Measurements from ENCODE around the gene LDLRAD2.

The LDLRAD2 gene

DNA sequence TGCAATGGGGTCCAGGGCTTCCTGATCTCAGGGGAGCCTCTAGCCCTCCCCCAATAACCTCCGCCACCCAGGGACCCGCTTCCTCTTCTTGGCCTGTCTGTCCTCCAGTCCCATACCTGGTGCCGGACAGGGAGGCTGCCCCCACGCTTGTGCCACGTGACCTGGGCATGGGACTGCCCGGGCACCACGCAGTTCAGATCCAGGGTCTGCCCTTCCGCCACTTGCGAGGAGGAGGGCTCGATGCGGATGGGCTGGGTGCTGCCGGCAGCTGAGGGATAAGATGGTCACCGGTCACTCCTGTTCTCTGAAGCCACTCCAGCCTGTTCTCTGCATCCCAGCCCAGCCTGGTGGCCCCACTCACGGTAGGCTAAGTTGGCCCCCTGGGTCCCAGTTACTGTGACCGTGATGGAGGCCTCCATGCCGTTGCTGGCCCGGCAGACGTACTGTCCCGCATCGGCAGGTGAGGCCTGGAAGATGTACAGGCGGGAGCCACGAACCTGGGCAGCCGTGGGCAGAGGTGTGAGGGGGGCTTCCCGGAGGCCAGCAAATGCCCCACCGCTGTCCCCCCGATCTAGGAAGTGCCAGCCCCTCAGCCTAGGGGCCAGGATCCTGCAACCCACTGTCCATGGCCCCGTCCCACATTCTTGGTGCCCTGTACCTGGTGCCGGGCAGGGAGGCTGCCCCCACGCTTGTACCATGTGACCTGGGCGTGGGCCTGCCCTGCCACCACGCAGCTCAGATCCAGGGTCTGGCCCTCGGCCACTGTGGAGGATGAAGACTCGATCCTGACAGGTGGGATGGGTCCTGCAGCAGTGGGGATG, 39.6 kb downstream of the LDLRAD2 start:
- Histone ChIP-seq H3K36me3 (replicated peaks; ENCODE audit: insufficient read depth, low read length) (no peaks in the 10 kb centered on the region), H3K4me1 (ENCODE audit: low read length) (no peaks in the 10 kb centered on the region), H2AFZ (ENCODE audit: low read length) (no peak overlapping the region), H3K4me3 (ENCODE audit: low read length) (no peak overlapping the region), H4K20me1 (ENCODE audit: insufficient read depth, low read length) (no peaks in the 10 kb centered on the region), H3K79me2 (ENCODE audit: low read length) (no peaks in the 10 kb centered on the region), H3K27ac (ENCODE audit: low read length) (no peak overlapping the region), H3K9me3 (replicated peaks; ENCODE audit: insufficient read depth, low read length) (no peaks in the 10 kb centered on the region), H3K27me3 (replicated peaks; ENCODE audit: insufficient read depth, low read length) (no peaks in the 10 kb centered on the region), H3F3A (ENCODE audit: insufficient read depth, low read length) (no peaks in the 10 kb centered on the region), H3K9me2 (replicated peaks; ENCODE audit: insufficient read depth, low read length) (no peaks in the 10 kb centered on the region), H3K4me2 (ENCODE audit: low read depth, low read length) (no peak overlapping the region), H3K9ac (ENCODE audit: low read length) (no peak overlapping the region)
- no peak for DNase-seq
- TF ChIP-seq EZH2 (optimal IDR thresholded peaks at IDR 0.05; ENCODE audit: low read depth, low read length) = no peak
- no peak for TF ChIP-seq CTCF (IDR thresholded peaks at IDR 0.05; ENCODE audit: low read length)
- TF ChIP-seq EZH2phosphoT487 (IDR thresholded peaks at IDR 0.05; ENCODE audit: low read length) = no peak

DNA sequence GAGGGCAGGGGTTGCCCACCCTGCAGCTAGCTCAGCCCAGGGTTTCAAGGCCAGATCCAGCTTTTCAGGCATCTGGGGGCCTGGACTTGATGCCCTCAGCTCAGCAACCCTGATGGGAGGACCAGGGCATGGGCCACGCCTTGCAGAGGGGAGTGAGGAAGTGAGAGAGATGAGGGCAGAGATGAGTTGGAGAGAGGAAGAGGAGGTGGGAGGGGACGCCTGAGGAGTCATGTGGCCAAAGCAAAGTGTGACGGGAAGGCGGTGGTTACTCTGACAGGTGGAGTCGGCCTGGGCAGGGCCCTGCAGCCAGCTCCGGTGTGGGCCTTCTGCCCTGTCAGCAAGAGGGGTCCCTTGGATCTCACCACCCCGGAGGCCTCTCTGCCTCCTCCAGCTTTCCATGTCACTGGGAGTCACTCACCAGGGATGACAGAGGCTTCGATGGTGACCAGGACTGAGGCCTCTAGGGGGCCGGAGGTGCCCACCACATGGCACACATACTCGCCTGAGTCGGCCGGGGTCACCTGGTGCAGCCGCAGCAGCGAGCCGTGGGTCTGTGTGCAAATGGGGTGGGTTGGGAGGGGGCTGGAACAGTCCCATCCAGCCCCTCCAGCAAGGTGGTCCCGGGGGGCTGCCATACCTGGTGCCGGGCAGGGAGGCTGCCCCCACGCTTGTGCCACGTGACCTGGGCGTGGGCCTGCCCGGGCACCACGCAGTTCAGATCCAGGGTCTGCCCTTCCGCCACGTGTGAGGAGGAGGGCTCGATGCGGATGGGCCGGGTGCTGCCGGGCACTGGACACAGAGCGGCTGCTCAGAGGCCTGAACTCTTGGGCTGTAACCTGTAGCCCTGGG, 40.4 kb downstream of the LDLRAD2 start:
- TF ChIP-seq EZH2 (optimal IDR thresholded peaks at IDR 0.05; ENCODE audit: low read depth, low read length) (no peak), EZH2phosphoT487 (IDR thresholded peaks at IDR 0.05; ENCODE audit: low read length) (no peak), CTCF (IDR thresholded peaks at IDR 0.05; ENCODE audit: low read length) (no peak)
- no peak for DNase-seq

GRCh38 chr1:21853131-21853427, 41.0 kb downstream of the LDLRAD2 start:
- Histone ChIP-seq H3K27me3 (replicated peaks; ENCODE audit: insufficient read depth, low read length) (no peaks in the 10 kb centered on the region), H3K79me2 (ENCODE audit: low read length) (no peaks in the 10 kb centered on the region), H3K4me1 (ENCODE audit: low read length) (no peaks in the 10 kb centered on the region), H3K4me2 (ENCODE audit: low read depth, low read length) (no peak overlapping the region), H4K20me1 (ENCODE audit: insufficient read depth, low read length) (no peaks in the 10 kb centered on the region), H3K4me3 (ENCODE audit: low read length) (no peak overlapping the region), H3K27ac (ENCODE audit: low read length) (no peak overlapping the region), H3K36me3 (replicated peaks; ENCODE audit: insufficient read depth, low read length) (no peaks in the 10 kb centered on the region), H2AFZ (ENCODE audit: low read length) (no peak overlapping the region), H3K9ac (ENCODE audit: low read length) (no peak overlapping the region), H3K9me2 (replicated peaks; ENCODE audit: insufficient read depth, low read length) (no peaks in the 10 kb centered on the region), H3K9me3 (replicated peaks; ENCODE audit: insufficient read depth, low read length) (no peaks in the 10 kb centered on the region), H3F3A (ENCODE audit: insufficient read depth, low read length) (no peaks in the 10 kb centered on the region)
- DNase-seq = no peak
- no peak for TF ChIP-seq EZH2 (optimal IDR thresholded peaks at IDR 0.05; ENCODE audit: low read depth, low read length)
- no peak for TF ChIP-seq CTCF (IDR thresholded peaks at IDR 0.05; ENCODE audit: low read length)
- no peak for TF ChIP-seq EZH2phosphoT487 (IDR thresholded peaks at IDR 0.05; ENCODE audit: low read length)

More for the DNA sequence above, 40.4 kb downstream of the LDLRAD2 start:
- Histone ChIP-seq H3K27me3 (replicated peaks; ENCODE audit: insufficient read depth, low read length) (no peaks in the 10 kb centered on the region), H4K20me1 (ENCODE audit: insufficient read depth, low read length) (no peaks in the 10 kb centered on the region), H3K36me3 (replicated peaks; ENCODE audit: insufficient read depth, low read length) (no peaks in the 10 kb centered on the region), H3K9me2 (replicated peaks; ENCODE audit: insufficient read depth, low read length) (no peaks in the 10 kb centered on the region), H3K9ac (ENCODE audit: low read length) (no peak overlapping the region), H3K79me2 (ENCODE audit: low read length) (no peaks in the 10 kb centered on the region), H3K4me3 (ENCODE audit: low read length) (no peak overlapping the region), H3K4me1 (ENCODE audit: low read length) (no peaks in the 10 kb centered on the region), H3F3A (ENCODE audit: insufficient read depth, low read length) (no peaks in the 10 kb centered on the region), H3K9me3 (replicated peaks; ENCODE audit: insufficient read depth, low read length) (no peaks in the 10 kb centered on the region), H3K27ac (ENCODE audit: low read length) (no peak overlapping the region), H2AFZ (ENCODE audit: low read length) (no peak overlapping the region), H3K4me2 (ENCODE audit: low read depth, low read length) (no peak overlapping the region)

All from MM.1S (cell line).